Amygdala (tissue), 56 donors: ENCODE measurements around the gene ELFN2.

Experiments used
- DNase-seq, 56 donors: peaks; one replicate each; lab custom pipeline; 2025; lab: John Stamatoyannopoulos, UW

Gene ELFN2

DNA sequence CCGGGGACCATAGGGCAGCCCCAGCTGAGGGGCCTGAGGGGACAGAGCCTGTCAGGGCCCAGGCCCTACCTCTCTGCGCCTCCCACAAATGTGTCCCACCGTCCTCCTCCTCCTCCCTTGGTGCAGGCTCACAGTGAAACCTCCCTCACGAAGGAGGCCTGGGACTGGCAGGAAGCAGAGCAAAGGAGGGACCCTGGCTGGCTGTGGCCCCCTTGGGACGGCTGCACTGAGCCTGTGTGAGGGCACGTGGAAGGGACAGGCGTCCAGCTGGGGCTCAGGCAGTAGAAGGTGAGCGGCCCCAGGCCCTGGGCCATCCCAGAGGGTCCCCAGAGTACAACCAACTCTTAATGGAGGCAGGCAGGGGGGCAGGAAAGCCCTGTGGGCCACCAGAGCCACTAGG, 60.7 kb downstream of the ELFN2 start:
- no peak for DNase-seq

DNA sequence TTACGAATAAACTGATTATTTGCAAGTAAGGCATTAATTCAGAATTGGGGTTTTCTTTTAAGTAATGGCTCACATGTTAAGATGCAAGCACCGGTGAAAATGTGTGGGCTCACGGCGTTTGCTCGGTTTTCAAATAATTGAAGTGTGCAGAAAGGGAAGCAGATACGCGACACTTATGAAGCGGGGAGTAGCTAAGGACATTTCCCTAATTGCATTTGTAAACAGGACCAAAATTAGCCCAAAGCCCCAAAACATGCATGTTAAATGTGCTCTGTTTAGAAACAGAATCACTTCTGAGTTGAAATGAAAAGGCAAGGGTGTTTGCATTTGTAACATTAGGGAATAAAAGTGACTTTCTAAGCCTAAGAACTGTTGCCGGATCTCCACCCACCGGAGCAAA, 61.3 kb downstream of the ELFN2 start:
- no peak for DNase-seq

DNA sequence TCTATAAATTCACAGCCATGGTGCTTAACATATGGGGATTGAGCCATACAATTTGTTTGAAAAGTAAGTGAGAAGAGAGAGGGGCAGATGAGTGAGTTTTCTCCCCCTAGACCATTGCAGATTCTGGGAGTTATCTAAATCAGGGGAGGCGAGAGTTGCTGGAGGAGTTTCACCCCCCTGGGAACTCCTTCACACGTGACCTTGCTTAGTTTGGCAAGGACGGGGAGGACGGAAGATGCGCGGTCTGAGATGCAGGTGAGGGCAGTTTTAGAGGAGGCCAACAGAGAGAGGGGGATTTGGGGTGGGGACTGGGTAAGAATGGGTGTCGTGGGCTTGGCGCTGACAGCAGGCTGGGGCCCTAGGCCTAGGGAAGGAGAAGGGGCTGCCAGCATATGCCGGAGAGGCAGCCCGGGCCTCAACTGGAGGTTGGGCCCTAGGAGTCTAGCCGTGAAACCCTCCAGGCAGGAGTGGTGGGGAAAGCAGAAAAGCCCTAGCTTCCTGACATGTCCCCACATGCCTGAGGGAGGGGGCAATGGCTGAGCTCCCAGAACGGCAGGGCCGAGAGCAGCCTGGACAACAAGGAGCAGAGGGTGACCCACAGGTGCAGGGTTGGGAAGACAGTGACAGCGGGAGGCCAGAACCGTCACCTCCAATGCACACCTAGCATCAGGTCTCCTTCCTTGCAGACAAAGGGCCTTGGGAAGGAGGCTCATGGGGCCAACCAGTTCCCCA, 63.9 kb downstream of the ELFN2 start:
- no peak for DNase-seq

DNA sequence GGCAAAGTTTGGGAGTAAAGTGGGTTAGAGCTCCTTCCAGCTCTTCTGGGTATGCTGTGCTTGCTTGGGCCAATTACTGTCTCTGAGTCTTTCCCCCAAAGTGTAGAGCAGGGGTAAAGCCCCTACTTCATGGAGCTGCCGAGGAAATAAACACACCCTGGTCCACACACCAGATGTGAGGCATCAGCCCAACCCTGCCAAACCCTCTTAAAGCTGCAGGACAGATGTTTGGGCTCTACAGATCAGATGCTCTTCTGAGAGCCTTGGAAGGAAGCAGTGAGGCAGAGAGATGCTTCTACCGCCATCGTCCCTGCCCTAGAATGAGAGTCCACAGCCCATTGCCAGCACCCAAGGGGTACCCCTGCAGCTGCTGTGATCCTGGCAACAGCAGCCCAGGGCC, 64.7 kb downstream of the ELFN2 start:
- no peak for DNase-seq

DNA sequence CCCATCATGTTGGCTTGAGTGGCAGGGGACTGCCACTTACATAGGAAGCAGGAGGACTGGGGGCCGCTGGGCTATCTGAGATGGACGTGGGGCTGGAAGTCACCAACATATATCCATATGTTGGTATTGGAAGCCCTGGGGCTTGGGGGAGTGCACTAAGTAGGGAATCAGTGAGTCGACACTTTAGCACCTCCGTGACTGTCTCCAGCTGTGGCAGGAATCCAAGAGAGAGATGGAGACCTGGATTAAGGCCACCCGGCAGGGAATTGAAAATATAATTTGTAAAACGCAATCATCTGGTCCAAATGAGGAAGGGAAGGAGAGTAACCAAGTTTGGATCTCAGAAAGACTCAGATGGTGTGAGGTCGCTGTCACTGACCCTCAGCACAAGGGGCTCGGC, 68.4 kb downstream of the ELFN2 start:
- no peak for DNase-seq

DNA sequence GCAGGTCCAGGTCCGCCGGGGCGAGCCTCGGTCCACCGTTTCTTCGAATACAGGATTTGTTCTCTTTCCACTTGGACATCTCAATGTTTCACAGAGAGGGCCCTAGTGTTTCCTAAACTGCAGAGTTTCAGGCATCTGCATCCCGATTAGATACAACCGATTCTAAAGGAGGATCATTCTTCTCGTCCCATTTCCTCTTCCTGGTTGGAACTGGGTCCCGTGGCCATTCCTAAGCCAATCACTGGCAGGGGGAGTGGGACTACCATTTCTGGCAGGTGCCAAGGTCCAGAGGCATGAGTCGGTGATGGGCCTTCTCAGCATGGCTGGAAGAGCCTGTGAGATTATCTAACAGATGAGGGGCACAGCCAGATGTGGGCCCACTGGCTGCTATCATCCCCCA, 68.9 kb downstream of the ELFN2 start:
- DNase-seq: no peak

DNA sequence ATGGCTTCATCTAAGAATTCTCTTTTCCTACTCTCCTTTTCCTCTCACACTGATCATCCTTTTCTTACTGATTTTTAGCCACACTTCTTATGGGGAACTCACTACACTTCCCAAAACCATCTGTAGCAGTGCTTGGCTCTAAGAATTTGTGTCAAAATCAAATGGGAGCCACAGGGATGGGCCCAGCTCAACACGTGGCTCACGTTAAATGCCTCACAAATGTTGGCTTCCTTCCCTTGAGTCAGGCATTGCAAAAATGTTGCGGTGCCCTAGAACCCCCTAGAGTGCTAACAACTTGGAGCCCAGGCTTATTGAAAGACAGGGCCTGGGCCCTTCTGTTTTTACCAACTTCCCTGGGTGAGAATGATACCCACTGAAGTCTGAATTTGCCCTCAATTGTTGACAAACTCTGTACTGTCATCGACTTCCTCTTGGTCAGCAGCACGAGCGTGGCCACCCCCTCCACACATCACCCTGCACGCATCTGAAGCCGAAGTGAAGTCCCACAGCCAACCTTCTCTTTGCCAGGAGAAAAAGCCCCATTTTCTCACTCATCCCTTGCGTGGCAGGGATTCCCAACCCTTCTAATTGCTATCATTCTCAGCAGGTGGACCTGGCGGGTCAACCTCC, 69.7 kb downstream of the ELFN2 start:
- no peak for DNase-seq

DNA sequence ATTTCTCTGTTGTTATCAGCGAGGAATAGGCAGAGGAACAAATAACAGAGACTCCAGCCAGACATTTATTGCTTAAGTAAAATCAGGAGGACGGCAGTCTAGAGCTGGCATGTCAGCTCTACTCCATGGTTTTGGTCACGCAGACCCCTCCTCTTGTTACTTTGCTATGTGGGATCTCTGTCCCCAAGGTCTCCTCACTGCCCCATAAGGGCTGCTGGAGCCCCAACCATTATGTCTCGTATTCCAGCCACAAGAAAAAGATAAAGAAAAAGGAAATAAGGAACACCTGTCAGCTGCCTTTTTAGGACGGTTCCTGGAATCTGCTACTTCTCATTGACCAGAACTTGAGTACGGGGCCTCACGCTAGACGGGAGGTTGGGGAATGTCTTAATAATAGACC, 70.4 kb downstream of the ELFN2 start:
- no peak for DNase-seq

DNA sequence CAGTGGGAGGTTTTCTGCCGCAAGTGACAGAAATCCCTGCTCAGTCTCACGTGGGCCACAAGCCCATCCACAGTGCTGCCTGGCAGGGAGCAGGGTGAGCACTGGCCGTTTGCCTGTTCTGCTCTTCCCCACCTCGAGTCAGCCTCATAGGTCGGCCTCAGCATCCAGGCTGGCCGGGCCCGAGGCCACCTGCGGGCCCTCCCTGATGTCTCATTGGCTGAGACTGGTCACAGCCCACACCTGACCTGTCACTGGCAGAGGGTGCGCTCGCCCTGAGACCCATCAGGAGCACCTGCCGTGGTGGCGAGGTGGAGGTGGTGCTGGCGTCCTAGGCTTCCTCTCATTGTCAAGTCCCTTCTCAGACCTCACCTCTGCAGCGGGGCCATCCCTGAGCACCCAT, 72.1 kb downstream of the ELFN2 start:
- DNase-seq: no peak

DNA sequence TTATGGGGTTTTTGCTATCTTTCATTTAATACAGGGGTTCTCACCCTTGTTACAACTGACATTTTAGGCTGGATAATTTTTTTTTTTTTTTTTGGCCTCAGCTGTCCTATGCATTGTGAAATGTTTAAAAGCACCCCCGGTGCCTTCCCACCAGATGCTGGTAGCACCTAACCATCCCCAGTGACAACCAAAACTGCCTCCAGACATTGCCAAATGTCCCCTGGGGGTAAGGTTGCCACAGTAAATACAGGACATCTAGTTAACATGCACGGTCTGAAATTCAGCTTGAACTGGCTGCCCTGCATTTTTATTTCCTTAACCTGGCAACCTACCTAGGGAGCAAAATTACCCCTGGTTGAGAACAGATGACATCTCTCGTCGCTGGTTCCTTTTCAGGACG, 72.6 kb downstream of the ELFN2 start:
- no peak for DNase-seq

DNA sequence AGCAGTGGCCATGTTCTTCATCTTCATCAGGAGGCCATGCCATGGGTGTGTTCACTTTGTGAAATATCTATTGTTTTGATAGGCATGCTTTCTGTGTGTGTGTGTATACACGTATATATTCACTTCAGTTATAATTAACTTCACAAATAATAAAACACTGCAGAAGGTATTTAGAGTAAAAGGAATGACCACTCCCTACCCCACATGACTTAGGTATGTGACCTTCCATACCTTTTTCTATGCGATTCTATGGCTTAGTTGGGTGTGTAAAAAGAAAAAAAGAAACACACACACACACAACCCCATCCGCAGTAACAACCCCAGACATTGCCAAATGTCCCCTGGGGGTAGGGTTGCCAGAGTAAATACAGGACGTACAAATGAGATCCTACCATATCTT, 73.0 kb downstream of the ELFN2 start:
- DNase-seq: no peak

DNA sequence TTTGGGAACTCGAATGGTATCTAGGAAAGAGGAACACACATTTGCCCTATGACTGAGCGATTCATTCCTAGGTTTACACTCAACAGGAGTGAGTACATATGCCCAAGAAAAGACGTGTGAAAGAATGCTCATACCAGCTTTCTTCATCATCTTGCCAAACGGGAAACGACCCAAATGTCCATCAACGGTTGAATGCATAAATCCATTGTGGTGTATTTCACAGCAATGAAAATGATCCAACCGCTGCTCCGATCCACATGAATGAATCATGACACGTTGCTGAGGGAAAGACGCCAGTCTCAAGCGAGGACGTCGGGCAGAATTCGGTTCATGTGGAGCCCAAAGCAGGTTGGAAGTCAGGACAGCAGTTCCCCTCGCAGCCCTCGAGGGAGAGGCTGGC, 73.4 kb downstream of the ELFN2 start:
- DNase-seq: no peak

DNA sequence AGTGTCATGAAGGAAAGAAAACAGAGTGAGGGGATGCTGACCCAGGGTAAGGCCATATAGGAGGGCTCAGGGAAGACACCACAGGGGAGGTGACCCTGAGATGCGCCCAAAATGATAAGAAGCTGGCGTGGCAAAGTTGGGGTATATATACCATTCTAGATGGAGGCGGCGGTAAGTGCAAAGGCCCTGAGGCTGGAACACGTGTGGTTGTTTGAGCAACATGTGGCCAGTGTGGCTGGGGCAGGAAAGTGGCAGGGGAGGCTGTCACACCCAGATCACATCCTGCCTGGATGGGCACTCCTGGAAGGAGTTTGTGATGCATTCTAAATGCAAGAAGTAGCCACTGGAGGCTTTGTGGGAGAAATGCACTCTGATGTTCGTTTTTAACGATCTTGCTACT, 74.8 kb downstream of the ELFN2 start:
- DNase-seq: no peak

DNA sequence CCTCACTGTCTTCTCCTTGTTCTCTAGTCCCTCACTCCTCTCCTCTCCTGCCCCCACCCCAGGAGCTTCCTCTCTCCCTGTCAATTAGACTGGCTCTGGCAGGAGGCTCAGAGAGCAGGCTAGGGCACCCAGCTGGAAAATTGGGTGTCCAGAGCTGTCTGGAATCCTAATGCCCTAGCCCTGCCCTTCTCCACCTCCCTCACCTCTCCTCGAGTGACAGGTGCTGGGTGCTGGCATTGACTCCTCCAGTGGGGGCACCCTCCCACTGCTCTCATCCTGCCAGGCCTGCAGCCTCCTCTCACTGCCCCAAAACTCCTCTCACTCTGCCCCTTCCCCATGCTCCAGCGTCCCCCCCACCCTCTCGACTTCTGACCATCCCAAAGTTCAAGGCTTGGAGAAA, 76.0 kb downstream of the ELFN2 start:
- DNase-seq: no peak

DNA sequence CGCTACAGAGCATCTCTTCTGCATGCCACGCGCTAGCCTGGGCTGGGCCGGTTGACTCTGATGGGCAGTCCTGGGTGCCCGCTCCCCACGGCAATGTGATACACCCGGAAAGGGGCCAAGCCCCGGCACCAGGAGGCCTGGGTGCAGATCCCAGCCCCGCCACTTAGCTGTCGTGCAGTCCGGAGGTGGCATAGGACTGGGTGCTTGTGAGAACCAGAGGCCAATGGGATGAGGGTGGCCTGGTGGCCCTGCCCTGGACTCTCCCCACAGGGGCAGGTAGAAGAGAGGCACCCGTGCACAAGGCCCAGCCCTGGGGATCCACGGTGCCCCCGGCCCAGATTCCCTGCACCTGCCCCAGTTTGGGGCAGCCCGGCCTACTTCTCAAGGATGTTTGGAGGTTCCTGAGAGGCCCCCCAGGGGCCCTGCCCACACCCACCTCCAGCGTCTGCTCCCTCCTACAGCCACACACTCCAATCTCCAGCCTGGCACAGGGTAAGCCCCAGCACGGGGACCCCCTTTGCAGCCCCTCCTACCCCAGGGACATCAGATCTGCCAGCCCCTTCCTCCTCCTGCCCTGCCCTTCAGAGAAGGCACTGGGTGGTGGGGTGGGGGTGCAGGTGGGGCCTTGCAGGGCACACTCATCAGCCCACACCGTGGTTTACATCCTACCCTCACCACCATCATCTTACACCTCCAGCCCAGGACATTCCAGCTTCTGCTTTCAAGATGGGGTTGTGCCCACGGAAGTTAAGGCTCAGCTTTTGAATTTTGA, 78.0 kb downstream of the ELFN2 start:
- no peak for DNase-seq

DNA sequence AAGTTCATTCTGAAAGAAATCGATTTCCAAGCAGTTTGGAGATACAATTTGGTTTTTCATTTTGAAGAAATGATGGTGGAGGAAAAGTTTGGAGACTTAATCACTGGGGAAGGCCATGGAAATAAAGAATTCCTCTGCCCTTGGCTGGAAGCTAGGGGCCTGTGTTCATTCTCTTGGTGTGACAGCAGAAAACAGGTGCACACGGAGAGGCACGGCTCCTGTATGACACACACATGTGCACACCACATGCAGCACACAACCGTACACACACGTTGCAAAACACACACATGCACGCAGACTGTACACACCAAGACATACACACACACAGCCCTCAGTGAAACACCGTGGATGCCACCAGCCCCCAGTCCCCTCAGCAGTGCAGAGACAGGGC, 80.8 kb downstream of the ELFN2 start:
- no peak for DNase-seq

DNA sequence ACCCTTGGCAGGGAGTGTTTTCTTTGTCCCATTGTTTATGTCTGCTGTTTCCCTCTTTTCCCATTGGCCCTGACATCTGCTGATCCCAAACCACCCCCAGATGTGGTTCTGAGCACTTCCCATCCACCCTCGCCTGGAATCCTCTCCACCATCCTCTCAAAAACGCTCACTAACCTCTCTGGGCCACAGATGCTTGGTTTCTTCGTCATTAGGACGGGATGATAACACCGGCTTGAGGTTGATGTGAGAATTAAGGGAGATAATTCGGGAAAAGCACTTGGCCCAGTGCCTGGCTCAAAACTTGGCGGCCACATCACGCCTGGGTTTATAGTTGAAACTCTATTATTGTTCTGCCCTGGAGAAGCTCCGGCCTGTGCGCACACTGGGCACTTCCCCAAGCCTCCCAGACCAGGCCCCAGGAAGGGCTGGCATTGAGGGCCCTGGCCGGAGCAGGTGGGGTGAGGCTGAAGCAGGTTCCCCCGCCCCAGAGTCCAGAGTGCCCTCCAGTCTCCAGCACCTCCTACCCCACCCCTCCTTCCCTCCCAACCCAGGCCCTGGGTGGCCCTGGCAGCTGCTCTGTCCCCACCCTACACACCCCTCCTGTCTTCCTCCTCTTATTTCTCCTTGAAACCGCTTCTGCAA, 81.3 kb downstream of the ELFN2 start:
- peak in 2 of 56 donors; percentile 11 to 22 for DNase-seq

DNA sequence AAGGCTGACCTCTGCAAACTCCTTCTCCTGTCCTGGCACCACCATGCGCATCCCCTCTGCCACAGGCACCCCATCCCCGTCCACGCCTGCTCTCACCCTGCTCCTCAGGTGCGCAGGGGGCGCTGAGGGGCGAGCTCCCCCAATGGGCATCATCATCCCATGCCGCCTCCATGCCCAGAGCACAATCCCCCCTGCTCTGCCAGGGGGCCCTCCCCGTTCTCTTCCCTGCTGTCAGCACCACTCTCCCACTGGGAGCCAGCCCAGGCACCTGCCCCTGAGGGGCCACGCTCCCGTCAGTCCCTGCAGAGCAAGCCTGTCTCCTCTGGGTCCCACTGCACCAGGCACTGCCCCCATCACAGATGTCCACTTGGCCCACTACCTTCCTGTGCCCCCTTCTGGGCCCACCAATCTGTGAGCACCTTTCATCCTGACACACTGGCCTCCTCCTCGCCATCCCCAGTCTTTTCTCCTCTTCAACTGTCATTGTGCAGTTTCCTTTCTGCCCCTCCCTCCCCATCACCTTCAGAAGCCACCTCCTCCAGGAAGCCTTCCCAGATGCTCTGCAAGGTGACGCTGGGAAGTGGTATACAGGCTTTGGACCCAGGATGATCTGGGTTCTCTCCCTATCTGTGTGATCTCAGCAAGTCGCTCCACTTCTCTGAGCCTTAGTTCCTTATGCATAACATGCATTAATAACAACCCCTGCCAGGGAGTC, 82.4 kb downstream of the ELFN2 start:
- DNase-seq: no peak

DNA sequence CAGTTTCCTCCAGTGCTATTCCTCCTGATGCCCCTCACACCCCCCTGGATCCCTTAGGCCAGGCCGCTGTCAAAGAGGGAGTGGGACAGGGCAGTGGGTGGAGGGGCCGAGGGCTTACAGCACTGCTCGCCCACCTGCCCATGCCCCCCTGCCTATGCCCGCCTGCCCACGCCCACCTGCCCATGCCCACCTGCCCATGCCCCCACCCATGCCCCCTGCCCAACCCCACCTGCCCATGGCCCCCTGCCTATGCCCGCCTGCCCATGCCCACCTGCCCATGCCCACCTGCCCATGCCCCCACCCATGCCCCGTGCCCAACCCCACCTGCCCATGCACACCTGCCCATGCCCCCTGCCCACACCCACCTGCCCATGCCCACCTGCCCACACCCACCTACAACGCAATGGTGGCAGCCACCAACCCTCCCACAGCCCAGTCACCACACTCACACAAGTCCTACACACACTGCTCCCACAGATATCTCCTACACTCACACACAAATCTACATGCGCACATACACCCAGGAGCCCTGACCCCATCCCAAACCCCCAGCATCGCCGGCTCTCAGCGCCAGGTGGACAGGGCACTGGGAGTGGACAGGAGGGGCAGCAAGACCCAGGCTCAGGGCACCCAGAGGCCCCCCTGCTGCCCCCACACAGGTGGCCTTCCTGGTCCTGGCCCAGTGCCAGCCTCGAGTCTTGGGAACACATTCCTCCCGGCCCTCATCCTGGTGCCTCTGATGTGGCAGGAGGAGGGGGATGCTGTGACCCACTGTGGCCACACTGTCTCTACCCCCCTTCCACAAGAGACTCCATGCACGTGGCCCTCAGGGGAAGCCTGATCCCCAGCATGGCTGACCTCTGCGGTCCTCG, 83.2 kb downstream of the ELFN2 start:
- DNase-seq: peak in 1 of 56 donors; percentile 20

DNA sequence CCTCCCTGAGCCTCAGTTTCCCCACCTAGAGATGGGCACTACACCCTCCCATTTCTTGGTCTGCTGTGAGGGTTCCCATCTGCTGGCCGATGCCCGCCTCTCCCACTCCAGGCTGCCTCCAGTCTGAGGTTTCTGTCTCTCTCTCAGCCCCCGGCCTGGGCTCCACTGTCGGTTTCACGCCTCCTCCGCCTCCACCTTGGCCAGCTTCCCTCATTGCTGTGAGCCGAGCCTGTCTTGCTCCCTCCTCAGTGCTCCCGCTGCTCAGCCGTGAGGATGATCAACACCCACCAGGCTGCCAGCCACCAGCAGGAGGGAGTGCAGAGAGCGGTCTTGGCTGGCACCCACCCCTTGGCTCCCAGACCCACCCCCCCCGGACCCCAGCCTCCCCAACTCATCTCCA, 83.9 kb downstream of the ELFN2 start:
- DNase-seq: peak in 20 of 56 donors; percentile 3 to 49 (median 21)
